Stimulated activated CD8-positive, alpha-beta memory T cell treated with anti-CD3 and anti-CD28 coated beads, Interleukin-12 subunit alpha, Interleukin-12 subunit beta, amount 100 ng/mL, for 24 hours (primary cell): ENCODE data around the gene CLIC3.
A peak's percentile ranks its signal among the peaks of the same experiment; 100 is the strongest.
"Not testable (repeated sequence)": the region's sequence is repeated elsewhere in the genome, so short reads cannot be mapped to it uniquely, and the experiment has no call there.

Experiments used
- DNase-seq: peaks from one replicate; pipeline ENCODE4 v3.0.0-alpha.2; 2020; ENCODE audit errors: extremely low read depth

CLIC3 gene, protein sequence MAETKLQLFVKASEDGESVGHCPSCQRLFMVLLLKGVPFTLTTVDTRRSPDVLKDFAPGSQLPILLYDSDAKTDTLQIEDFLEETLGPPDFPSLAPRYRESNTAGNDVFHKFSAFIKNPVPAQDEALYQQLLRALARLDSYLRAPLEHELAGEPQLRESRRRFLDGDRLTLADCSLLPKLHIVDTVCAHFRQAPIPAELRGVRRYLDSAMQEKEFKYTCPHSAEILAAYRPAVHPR

GRCh38 chr9:136996361-136997292 lies at the start of gene CLIC3:
CLIC3 (minus strand) TSS chr9:136996568; CDS start chr9:136996543, 25 bp downstream.
- no peak for DNase-seq

DNA sequence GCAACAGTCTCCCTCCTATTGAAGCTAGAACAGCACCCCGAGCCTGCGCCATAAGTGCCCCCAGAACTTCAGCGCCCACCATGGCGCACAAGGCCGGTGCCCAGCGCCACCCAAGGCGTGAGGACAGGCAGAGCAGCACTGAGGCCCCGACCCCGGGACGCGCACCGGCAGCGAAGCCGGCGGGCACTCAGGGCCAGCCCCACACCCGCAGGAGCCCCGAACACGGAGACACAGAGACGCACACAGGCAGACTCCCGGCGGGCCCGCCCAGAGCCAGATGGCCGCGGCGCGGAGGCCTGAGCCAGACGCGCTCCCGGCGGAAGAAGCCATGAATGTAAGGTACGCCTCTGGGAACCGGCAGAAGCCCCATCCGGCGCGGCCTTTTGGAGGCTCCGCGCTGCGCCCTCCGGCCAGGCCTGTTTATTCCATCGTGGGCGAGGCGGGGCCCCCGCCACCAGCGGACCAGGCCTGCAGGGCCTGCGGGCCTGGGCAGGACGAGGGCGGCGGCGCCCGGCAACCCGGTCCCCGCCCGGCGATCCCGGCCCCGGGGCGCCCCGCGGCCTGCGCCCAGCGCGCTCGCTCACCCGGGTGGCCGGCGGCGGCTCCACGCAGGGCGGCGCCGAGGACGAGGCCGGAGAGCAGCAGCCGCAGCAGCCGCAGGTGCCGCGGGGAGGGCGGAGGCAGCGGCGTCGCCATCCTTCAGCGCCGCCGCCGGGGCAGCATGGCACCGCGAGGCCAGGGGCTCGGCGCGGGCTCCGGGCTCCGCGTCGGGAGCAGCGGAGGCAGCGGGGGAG lies 49.1 kb upstream of the CLIC3 start:
- no peak for DNase-seq

DNA sequence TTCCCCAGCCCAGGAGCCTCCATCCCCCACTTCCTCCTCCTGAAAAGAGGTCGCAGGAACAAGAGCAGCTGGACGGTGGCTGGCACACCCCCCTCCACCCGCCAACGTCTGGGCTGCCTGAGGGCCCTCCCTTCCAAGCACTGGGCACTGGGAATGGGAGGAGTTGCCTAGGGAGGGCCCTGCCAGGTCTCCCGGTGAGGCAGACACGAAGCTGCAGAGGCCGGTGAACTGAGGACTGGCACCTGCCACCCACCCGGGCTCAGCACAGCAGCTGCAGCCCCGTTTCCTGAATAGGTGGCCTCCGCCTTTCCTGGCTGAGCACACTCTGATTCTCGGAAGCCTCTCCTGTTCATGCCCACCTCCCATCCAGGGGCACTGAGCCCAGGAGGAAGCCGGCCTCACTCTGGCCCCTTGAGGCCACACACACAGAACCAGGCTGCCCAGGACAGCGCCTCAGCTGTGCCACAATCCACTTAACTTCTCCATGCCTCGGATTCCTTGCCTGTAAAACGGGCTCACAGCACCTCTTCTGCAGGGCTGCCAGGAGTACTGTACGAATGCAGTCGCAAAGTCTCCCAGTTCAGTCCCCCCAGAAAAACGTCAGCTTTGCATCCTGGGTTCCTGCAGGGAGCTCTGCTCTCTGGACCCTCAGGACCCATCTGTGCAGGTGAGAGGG lies 48.3 kb upstream of the CLIC3 start:
- no peak for DNase-seq

GRCh38 chr9:137044037-137044436 lies 47.7 kb upstream of the CLIC3 start:
- no peak for DNase-seq

DNA sequence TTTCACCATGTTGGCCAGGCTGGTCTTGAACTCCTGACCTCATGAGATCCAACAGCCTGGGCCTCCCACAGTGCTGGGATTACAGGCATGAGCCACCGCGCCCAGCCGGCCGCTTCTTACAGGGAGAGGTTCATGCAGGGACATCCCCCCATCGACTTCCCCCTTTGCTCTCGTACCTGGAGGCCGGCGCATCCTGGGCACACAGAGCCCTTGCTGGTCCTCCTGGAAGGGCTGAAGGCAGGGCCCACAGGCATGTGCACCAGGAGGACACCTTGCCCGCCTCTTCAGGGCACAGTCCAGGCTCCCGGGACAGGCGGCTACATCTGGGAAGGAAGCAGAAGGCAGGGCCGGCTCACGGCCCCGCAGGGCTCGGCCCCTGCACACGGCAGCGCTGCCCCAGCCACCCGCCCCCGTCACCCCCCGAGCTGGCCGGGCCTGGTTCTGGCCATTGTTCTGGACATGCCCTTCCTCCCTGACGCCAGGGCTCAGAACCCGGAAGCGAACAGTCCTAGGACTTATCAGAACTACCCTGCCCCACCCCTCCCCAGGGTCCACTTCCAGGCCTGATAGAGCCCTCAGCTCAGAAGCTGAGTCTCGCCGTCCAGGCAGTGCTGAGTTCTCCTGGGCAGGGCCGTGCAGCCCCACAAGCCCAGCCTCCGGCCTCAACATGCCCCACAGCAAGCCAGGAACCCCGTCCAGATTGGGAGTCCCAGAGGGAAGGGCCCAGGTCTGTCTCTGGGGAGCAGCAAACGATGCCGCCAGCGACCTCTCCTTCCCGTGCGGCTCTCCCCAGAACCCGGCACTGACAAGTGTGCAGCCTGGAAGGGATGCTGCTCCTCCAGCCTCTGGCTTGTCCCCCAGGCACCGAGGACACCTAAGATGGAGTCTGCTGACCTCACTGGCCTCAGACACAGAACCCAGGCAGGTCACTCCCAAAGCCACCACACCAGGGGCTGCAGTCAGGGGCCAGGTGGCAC lies 46.7 kb upstream of the CLIC3 start:
- DNase-seq = no peak

GRCh38 chr9:137041124-137041523 lies 44.8 kb upstream of the CLIC3 start:
- no peak for DNase-seq

- DNase-seq = no peak
These were observed 44.2 kb upstream of the CLIC3 start for GRCh38 chr9:137040568-137040967.

GRCh38 chr9:137039611-137040366 lies 43.4 kb upstream of the CLIC3 start:
- no peak for DNase-seq

GRCh38 chr9:137038916-137039315 lies 42.5 kb upstream of the CLIC3 start:
- DNase-seq = no peak

- DNase-seq = no peak
These were observed 41.1 kb upstream of the CLIC3 start for GRCh38 chr9:137037483-137037882.

DNA sequence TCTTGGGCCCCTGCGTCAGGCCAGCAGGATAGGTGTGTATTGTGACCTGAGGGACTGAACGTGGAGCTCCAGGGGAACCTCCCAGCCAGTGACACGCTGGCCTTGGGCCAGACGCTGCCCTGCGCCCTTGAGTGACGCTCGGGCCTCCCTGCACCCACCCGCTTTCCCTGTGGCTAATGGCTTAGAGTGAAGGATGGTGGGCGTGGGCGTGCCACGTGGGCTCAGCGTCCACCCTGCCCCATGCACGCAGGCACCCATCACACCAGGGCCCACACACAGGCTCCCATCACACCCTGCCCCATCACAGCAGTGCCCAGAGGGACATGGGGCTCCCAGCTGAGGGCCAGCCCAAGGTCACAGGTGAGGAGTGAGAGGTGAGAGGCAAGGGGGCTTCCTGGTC lies 40.7 kb upstream of the CLIC3 start:
- DNase-seq = no peak

GRCh38 chr9:137035937-137036336 lies 39.6 kb upstream of the CLIC3 start:
- no peak for DNase-seq

GRCh38 chr9:137035507-137035834 lies 39.1 kb upstream of the CLIC3 start:
- DNase-seq = no peak

GRCh38 chr9:137034709-137035506 lies 38.5 kb upstream of the CLIC3 start:
- DNase-seq = peak; percentile 66

DNA sequence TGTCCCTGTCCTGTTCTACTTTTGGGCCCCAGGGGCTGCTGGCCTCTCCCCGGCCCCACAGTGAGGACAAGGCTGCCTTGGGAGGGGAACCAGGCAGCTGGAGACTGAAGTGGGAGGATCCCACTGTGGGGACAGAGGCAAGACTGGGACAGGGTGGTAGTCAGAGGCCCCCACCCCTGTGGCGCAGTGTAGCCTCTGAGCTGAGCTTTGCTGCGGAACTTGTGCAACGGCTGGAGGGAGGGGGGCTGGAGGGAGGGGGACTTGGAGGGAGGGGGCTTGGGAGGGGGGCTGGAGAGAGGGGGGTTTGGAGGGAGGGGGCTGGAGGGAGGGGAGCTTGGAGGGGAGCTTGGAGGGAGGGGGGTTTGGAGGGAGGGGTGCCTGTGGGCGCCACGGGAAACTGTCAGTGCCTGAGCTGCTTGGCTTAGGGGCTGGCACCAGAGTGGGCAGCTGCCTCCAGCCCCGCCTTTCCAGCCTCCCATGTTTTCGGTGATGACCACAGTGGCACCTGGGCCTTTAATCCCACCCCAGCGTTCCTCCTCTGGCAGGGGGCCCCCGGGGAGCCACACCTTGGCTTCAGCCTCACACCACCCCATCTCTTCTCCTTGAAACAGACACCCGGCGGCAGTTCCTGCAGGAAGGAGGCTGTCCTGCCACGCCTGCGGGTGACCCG lies 37.8 kb upstream of the CLIC3 start:
- no peak for DNase-seq

DNA sequence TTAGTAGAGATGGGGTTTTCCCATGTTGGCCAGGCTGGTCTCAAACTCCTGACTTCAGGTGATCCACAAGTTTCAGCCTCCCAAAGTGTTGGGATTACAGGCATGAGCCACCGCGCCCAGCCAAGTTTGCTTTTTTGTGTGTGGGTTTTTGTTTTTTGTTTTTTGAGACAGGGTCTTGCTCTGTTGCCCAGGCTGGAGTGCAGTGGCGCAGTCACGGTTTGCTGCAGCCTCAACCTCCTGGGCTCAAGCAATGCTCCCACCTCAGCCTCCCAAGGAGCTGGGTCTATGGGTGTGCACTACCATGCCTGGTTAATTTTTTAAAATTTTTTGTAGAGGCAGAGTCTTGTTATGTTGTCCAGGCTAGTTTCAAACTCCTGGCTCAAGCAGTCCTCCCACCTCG lies 37.1 kb upstream of the CLIC3 start:
- DNase-seq = not testable (repeated sequence)

GRCh38 chr9:137032858-137033257 lies 36.5 kb upstream of the CLIC3 start:
- DNase-seq = no peak

DNA sequence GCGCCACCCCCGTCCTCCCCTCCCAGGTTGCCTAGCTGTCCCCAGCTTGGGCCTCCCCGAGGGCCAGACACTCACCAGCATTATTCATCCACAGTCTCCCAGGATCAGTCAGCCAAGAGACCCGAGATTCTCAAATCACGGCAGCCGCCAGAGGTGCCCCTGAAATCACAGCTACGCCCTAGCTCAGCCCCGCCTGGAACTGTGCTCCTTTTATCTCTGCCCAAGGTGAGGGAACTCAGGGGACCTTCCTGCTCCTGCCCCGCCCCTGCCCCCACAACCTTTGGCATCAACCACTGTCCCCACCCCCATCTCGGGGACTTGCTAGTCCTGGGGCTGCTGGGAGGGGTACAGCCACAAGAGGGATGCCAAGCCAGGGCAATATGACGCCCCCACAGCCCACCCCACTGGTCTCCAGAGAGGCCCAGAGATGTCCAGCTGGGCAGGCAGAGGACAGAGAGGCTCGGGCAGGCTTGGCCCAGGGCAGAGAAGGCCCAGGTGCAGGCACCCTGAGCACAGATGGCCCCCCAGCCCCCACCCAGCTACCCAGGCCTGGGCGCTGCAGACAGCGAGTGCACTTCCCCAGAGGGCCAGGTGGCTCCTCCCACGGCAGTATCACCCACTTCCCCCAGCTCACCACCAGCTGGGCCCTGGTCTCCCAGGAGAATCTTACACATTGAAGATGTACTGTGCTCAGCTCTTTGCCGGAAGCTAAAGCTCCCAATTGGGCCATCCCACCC lies 35.7 kb upstream of the CLIC3 start, which contains the start of gene FUT7:
TSS of gene FUT7 (minus strand) at position 185 of the 737 bp plus-strand sequence. CDS start at position 88, 97 bp downstream.
- DNase-seq = no peak
